HepG2 (cell line): Measurements from ENCODE around the gene SALL4. TPM values are rescaled to one million over a fixed set of nuclear protein-coding genes. Genes with fewer than 3 reads are reported as not detected.

Experiments
- ATAC-seq: fragments of 200-7000 bp; cut with Tn5 transposase; 3 replicates; pipeline ENCODE4 v1.9.1; 2020; ENCODE audit warnings: mild to moderate bottlenecking, moderate library complexity
- BruUV-seq: library from RNA; stranded (reverse); fragments of 400-500 nt; replicated peaks from 2 replicates; lab custom pipeline; 2021; lab: Mats Ljungman, UMichigan
- CTCF ChIA-PET: fragments of 300-600 bp; formaldehyde crosslinking; extraction: SDS; loops from one replicate; lab custom pipeline; 2021; ENCODE audit warnings: low total read pairs, inconsistent platforms, low intra/inter-chr PET ratio; lab: Yijun Ruan, JAX
- POLR2A ChIA-PET: fragments of 350-600 bp; sonication (Branson Sonifier 250); formaldehyde crosslinking; loops from one replicate; lab custom pipeline; 2020; ENCODE audit warnings: antibody characterized with exemption, inconsistent platforms; lab: Yijun Ruan, JAX
- DNase-seq: peaks from one replicate; pipeline ENCODE4 v3.0.0-alpha.2; 2015; ENCODE audit warnings: low spot score
- FAIRE-seq: peaks from 3 replicates; lab custom pipeline; 2011; peaks lifted over from hg19 to GRCh38; lab: Jason Lieb, UNC
- H2AFZ ChIP-seq: one replicate; pipeline ENCODE4 v1.6.1; 2011; ENCODE audit warnings: low read length, inconsistent platforms
- H3K27ac ChIP-seq: fragments of 300-600 bp; 3 replicates; pipeline ENCODE4 v1.8.0; 2011; ENCODE audit warnings: mixed run types, mild to moderate bottlenecking, mixed read lengths, low read length, inconsistent platforms; ENCODE audit not compliant: insufficient read depth; ENCODE audit errors: extremely low read length
- H3K27me3 ChIP-seq, 2 experiments: fragments of 200-600 bp in 1 of 2; 2 replicates in 1 of 2; 3 replicates in 1 of 2; pipeline versions ENCODE4 v1.6.0 to v1.8.0; 2011; ENCODE audit warnings: low read length in 2 of 2, mild to moderate bottlenecking in 2 of 2, moderate library complexity in 2 of 2, inconsistent platforms in 1 of 2; ENCODE audit not compliant: insufficient read depth in 2 of 2, control insufficient read depth in 1 of 2
- H3K36me3 ChIP-seq, 2 experiments: fragments of 200-600 bp in 1 of 2; replicated peaks in 1 of 2; 2 replicates in 1 of 2; 3 replicates in 1 of 2; pipeline versions ENCODE4 v1.5.1 to v1.8.0; 2011; ENCODE audit warnings: low read length in 2 of 2, inconsistent platforms in 1 of 2; ENCODE audit not compliant: insufficient read depth in 2 of 2, control insufficient read depth in 1 of 2
- H3K4me1 ChIP-seq: 2 replicates; pipeline ENCODE4 v1.5.1; 2012; ENCODE audit warnings: low read length, inconsistent platforms; ENCODE audit not compliant: insufficient read depth
- H3K4me2 ChIP-seq: 2 replicates; pipeline ENCODE4 v1.6.0; 2011; ENCODE audit warnings: low read depth, low read length, inconsistent platforms
- H3K4me3 ChIP-seq, 3 experiments: fragments of 200-600 bp in 1 of 3; sonication (generic), shearing (Covaris generic) in 1 of 3; replicated peaks in 1 of 3; 2 replicates each; pipeline ENCODE4 v1.5.1; 2011 to 2016; ENCODE audit warnings: low read length in 3 of 3, inconsistent platforms in 2 of 3, low read depth in 2 of 3, mild to moderate bottlenecking in 2 of 3, control low read depth in 1 of 3, mixed read lengths in 1 of 3; ENCODE audit not compliant: insufficient read depth in 1 of 3
- H3K79me2 ChIP-seq: one replicate; pipeline ENCODE4 v1.6.1; 2011; ENCODE audit warnings: low read length, inconsistent platforms; ENCODE audit not compliant: insufficient read depth
- H3K9ac ChIP-seq: 2 replicates; pipeline ENCODE4 v1.6.0; 2011; ENCODE audit warnings: mild to moderate bottlenecking, low read depth, low read length, inconsistent platforms; ENCODE audit not compliant: insufficient read depth
- H3K9me3 ChIP-seq: 2 replicates; pipeline ENCODE4 v1.5.1; 2012; ENCODE audit warnings: mild to moderate bottlenecking, low read length
- H4K20me1 ChIP-seq: 2 replicates; pipeline ENCODE4 v1.6.0; 2011; ENCODE audit warnings: inconsistent platforms, mild to moderate bottlenecking, low read length, moderate library complexity; ENCODE audit not compliant: insufficient read depth
- BATF2 ChIP-seq: sonication (generic); formaldehyde crosslinking; IDR thresholded peaks from 2 replicates; pipeline ENCODE4 v1.8.0; 2022; ENCODE audit warnings: mild to moderate bottlenecking, missing genetic modification reagents, moderate library complexity
- HMGXB3 ChIP-seq: sonication (generic); formaldehyde crosslinking; IDR thresholded peaks from 2 replicates; pipeline ENCODE4 v1.4.0; 2020; ENCODE audit warnings: missing genetic modification reagents, borderline replicate concordance
- HNF4A ChIP-seq: sonication (generic); formaldehyde crosslinking; IDR thresholded peaks from 2 replicates; pipeline ENCODE4 v1.4.0; 2020; ENCODE audit warnings: missing genetic modification reagents
- HNRNPL ChIP-seq: fragments of 200-400 bp; formaldehyde crosslinking; IDR thresholded peaks from 2 replicates; pipeline ENCODE4 v1.6.1; 2017; ENCODE audit warnings: mild to moderate bottlenecking, low read depth, low read length
- HOXA7 ChIP-seq: sonication (generic); formaldehyde crosslinking; IDR thresholded peaks from 2 replicates; pipeline ENCODE4 v1.8.1; 2022; ENCODE audit warnings: mild to moderate bottlenecking, missing genetic modification reagents, moderate library complexity
- IRF2 ChIP-seq: IDR thresholded peaks from 2 replicates; pipeline ENCODE4 v1.6.1; 2018; ENCODE audit warnings: missing genetic modification reagents, missing compliant biosample characterization
- MED13 ChIP-seq: sonication (generic); formaldehyde crosslinking; IDR thresholded peaks from 2 replicates; pipeline ENCODE4 v1.5.0; 2020; ENCODE audit warnings: missing genetic modification reagents
- RAD21 ChIP-seq: fragments of 450-650 bp; formaldehyde crosslinking; IDR thresholded peaks from 2 replicates; pipeline ENCODE4 v1.5.0; 2020; ENCODE audit warnings: mild to moderate bottlenecking
- RCOR2 ChIP-seq: IDR thresholded peaks from 2 replicates; pipeline ENCODE4 v1.6.1; 2016; ENCODE audit warnings: missing biosample characterization, missing genetic modification reagents
- TAF1 ChIP-seq: sonication (generic); formaldehyde crosslinking; IDR thresholded peaks from 2 replicates; pipeline ENCODE4 v1.4.0; 2020; ENCODE audit warnings: missing genetic modification reagents
- ZNF136 ChIP-seq: sonication (generic); formaldehyde crosslinking; IDR thresholded peaks from 2 replicates; pipeline ENCODE4 v1.8.1; 2022; ENCODE audit warnings: low read depth, mild to moderate bottlenecking, moderate library complexity, missing genetic modification reagents
- ZNF276 ChIP-seq: sonication (generic); formaldehyde crosslinking; IDR thresholded peaks from 2 replicates; pipeline ENCODE4 v1.4.0; 2020; ENCODE audit warnings: mild to moderate bottlenecking, low read depth, missing genetic modification reagents
- ZNF703 ChIP-seq: sonication (generic); formaldehyde crosslinking; IDR thresholded peaks from 2 replicates; pipeline ENCODE4 v1.5.1; 2020; ENCODE audit warnings: missing genetic modification reagents, mild to moderate bottlenecking, moderate library complexity, borderline replicate concordance
- ZSCAN20 ChIP-seq: sonication (generic); formaldehyde crosslinking; IDR thresholded peaks from 2 replicates; pipeline ENCODE4 v1.4.0; 2020; ENCODE audit warnings: missing genetic modification reagents, mild to moderate bottlenecking, borderline replicate concordance
- ZSCAN22 ChIP-seq: sonication (generic); formaldehyde crosslinking; IDR thresholded peaks from 2 replicates; pipeline ENCODE4 v1.4.0; 2020; ENCODE audit warnings: mild to moderate bottlenecking, missing genetic modification reagents
- WGBS: methylation state at CpG from one replicate; pipeline ENCODE4 v1.1.6; 2017; ENCODE audit warnings: low lambda C conversion rate; 5-methylcytosine and 5-hydroxymethylcytosine counted together
- in situ Hi-C: cut with HindIII; loops from 2 replicates; pipeline ENCODE4 v1.10.0; 2017; ENCODE audit warnings: low pct_unique_long_range_greater_than_20kb; ENCODE audit not compliant: extremely low pct_ligation_motif_present
- intact Hi-C: fragments of 100-400 bp; cut with micrococcal nuclease; formaldehyde crosslinking; loops from one replicate; pipeline ENCODE4 v1.10.0; 2022; ENCODE audit not compliant: unreplicated experiment
- polyA plus RNA-seq, 8 experiments: library from polyadenylated mRNA; depleted of rRNA in 3 of 8; stranded (reverse) in 7 of 8; unstranded in 1 of 8; fragments of >200 nt; fragmentation: Illumina TruSeq in 4 of 8; extraction: Trizol in 4 of 8; gene quantifications; 2 replicates each; pipeline versions ENCODE4 v1.2.1 to v1.2.3, GENCODE V29; 2011 to 2016; ENCODE audit warnings: low read depth in 4 of 8, missing spikeins in 1 of 8, mixed read lengths in 1 of 8; ENCODE audit not compliant: insufficient read depth in 1 of 8
- total RNA-seq, 5 experiments: library from RNA; depleted of rRNA; stranded (reverse); fragments of >200 nt; fragmentation: Illumina TruSeq; extraction: Trizol; gene quantifications; 2 replicates each; pipeline ENCODE4 v1.2.3, GENCODE V29; 2016; ENCODE audit warnings: low read depth in 1 of 5

The SALL4 gene
- total and polyA plus RNA-seq, 2 of the 13 experiments (the other 11 are each of a cell fraction or from before 2014, with no cell fraction given) = 0.33 to 1.8 TPM

GRCh38 chr20:51767867-51768758 is 34.2 kb downstream of the SALL4 start, which contains the start of gene ATP9A:
Gene ATP9A (minus strand): TSS chr20:51768390. CDS start chr20:51768369, 21 bp downstream.
- Histone ChIP-seq H3K4me2 (peak within 1 kb of the TSS; percentile 100), H3K27ac (peak within 1 kb of the TSS; percentile 58), H3K36me3 (no peaks in the 10 kb centered on the region), H2AFZ (no peak within 1 kb of the TSS), H3K79me2 (peaks cover 14% of the 10 kb centered on the region), H3K27me3 (peaks cover 0 to 12% of the 10 kb centered on the region in 2 experiments; a peak in 2 of 5 replicates), H3K9ac (peak within 1 kb of the TSS; percentile 92), H3K4me3 (peak within 1 kb of the TSS; percentile 90 to 99 (median 98)), H3K9me3 (no peaks in the 10 kb centered on the region), H3K4me1 (peaks cover 27% of the 10 kb centered on the region), H4K20me1 (no peaks in the 10 kb centered on the region)
- in situ Hi-C loops (no loop called here), intact Hi-C loops (loop anchor here (1.0 to 2.0 kb wide), 2 partner anchors 24 to 67 kb away; no protein-coding TSS in a partner anchor)
- POLR2A ChIA-PET = interaction anchor here (0.7 to 1.9 kb wide), 4 partner anchors 12 to 67 kb away, joined by 4 to 16 read pairs (median 8); no protein-coding TSS in a partner anchor
- no TSS peak for BruUV-seq
- WGBS = under 1% methylated on average over 51 of the region's 131 CpGs
- ATAC-seq = peak; percentile 59
- CTCF ChIA-PET = interaction anchor here (1.1 kb wide), 1 partner anchor 67 kb away, joined by 4 read pairs; no protein-coding TSS in a partner anchor
- no peak for DNase-seq
- no peak for FAIRE-seq
- TF ChIP-seq RCOR2 (CRISPR knock-in tag) (0 out of 2 replicates have a peak, but pooled peaks have one; percentile 39), HNRNPL (no peak), BATF2 (peak; percentile 73; the same call in 1 of the 2 replicates), ZNF276 (CRISPR knock-in tag) (peak; percentile 11; the same call in 1 of the 2 replicates), HNF4A (CRISPR knock-in tag) (no peak), HMGXB3 (no peak), ZNF703 (CRISPR knock-in tag) (0 out of 2 replicates have a peak, but pooled peaks have one; percentile 12), IRF2 (0 out of 2 replicates have a peak, but pooled peaks have one; percentile 5), ZSCAN22 (CRISPR knock-in tag) (0 out of 2 replicates have a peak, but pooled peaks have one; percentile 65), RAD21 (CRISPR knock-in tag) (0 out of 2 replicates have a peak, but pooled peaks have one; percentile 20), TAF1 (CRISPR knock-in tag) (no peak), ZSCAN20 (peak; percentile 96), MED13 (CRISPR knock-in tag) (no peak), ZNF136 (CRISPR knock-in tag) (0 out of 2 replicates have a peak, but pooled peaks have one; percentile 39), HOXA7 (CRISPR knock-in tag) (no peak)
